Liver (tissue), 9 donors: ENCODE results near the gene USP2. TPM values are rescaled to one million over a fixed set of nuclear protein-coding genes. Genes with fewer than 3 reads are reported as not detected.

ENCODE experiments used
- DNase-seq: peaks from one replicate; pipeline ENCODE4 v3.0.0-alpha.2; 2017; ENCODE audit warnings: low spot score
- H3K27ac ChIP-seq, 2 donors: one replicate each; pipeline ENCODE4 v1.7.0; 2013; ENCODE audit warnings: inconsistent platforms in 2 of 2, low read length in 2 of 2, control low read depth in 1 of 2, low read depth in 1 of 2, mild to moderate bottlenecking in 1 of 2
- H3K27me3 ChIP-seq, 4 donors: one replicate each; pipeline versions ENCODE4 v1.6.1 to v1.7.0; 2013; ENCODE audit warnings: low read length in 3 of 4, inconsistent platforms in 1 of 4, mild to moderate bottlenecking in 1 of 4, moderate library complexity in 1 of 4; ENCODE audit not compliant: control insufficient read depth in 4 of 4, insufficient read depth in 4 of 4
- H3K36me3 ChIP-seq, 4 donors: one replicate each; pipeline versions ENCODE4 v1.6.1 to v1.7.0; 2013; ENCODE audit warnings: low read length in 3 of 4, mild to moderate bottlenecking in 3 of 4, low read depth in 1 of 4, moderate library complexity in 1 of 4; ENCODE audit not compliant: control insufficient read depth in 4 of 4, insufficient read depth in 3 of 4
- H3K4me1 ChIP-seq, 4 donors: one replicate each; pipeline versions ENCODE4 v1.6.1 to v1.7.0; 2013; ENCODE audit warnings: low read length in 3 of 4, mild to moderate bottlenecking in 3 of 4, moderate library complexity in 1 of 4; ENCODE audit not compliant: control insufficient read depth in 4 of 4, insufficient read depth in 4 of 4
- H3K4me3 ChIP-seq, 3 donors: one replicate each; pipeline versions ENCODE4 v1.6.1 to v1.7.0; 2013; ENCODE audit warnings: low read length in 3 of 3, control low read depth in 1 of 3, low read depth in 1 of 3, mild to moderate bottlenecking in 1 of 3
- H3K9ac ChIP-seq, 2 donors: one replicate each; pipeline ENCODE4 v1.7.0; 2013; ENCODE audit warnings: low read length in 2 of 2, mild to moderate bottlenecking in 2 of 2, moderate library complexity in 2 of 2, control low read depth in 1 of 2, low read depth in 1 of 2
- H3K9me3 ChIP-seq, 4 donors: one replicate each; pipeline versions ENCODE4 v1.6.1 to v1.7.0; 2013; ENCODE audit warnings: low read length in 3 of 4; ENCODE audit not compliant: control insufficient read depth in 4 of 4
- EGR1 ChIP-seq, 2 donors: IDR thresholded peaks; 2 replicates each; pipeline ENCODE4 v1.6.1; 2016 to 2018; ENCODE audit warnings: antibody characterized with exemption in 2 of 2, low read depth in 2 of 2
- FOXA2 ChIP-seq: IDR thresholded peaks from 2 replicates; pipeline ENCODE4 v1.6.1; 2016; ENCODE audit warnings: antibody characterized with exemption
- HNF4A ChIP-seq, 2 donors: conservative IDR thresholded peaks; 2 replicates each; pipeline ENCODE4 v1.6.1; 2016; ENCODE audit warnings: antibody characterized with exemption in 2 of 2, mild to moderate bottlenecking in 2 of 2
- HNF4G ChIP-seq: IDR thresholded peaks from 2 replicates; pipeline ENCODE4 v1.6.1; 2016; ENCODE audit warnings: antibody characterized with exemption
- JUND ChIP-seq, 2 donors: IDR thresholded peaks; 2 replicates each; pipeline ENCODE4 v1.6.1; 2016; ENCODE audit warnings: antibody characterized with exemption in 2 of 2
- NR2F2 ChIP-seq: IDR thresholded peaks from 2 replicates; pipeline ENCODE4 v1.6.1; 2016; ENCODE audit warnings: antibody characterized with exemption
- RAD21 ChIP-seq, 2 donors: IDR thresholded peaks; 2 replicates each; pipeline ENCODE4 v1.6.1; 2016; ENCODE audit warnings: antibody characterized with exemption in 2 of 2, mild to moderate bottlenecking in 2 of 2
- REST ChIP-seq: IDR thresholded peaks from 2 replicates; pipeline ENCODE4 v1.6.1; 2016; ENCODE audit warnings: antibody characterized with exemption, mild to moderate bottlenecking
- RXRA ChIP-seq, 2 donors: IDR thresholded peaks; 2 replicates each; pipeline ENCODE4 v1.6.1; 2017 to 2018; ENCODE audit warnings: antibody characterized with exemption in 2 of 2, mild to moderate bottlenecking in 1 of 2
- SP1 ChIP-seq: IDR thresholded peaks from 2 replicates; pipeline ENCODE4 v1.6.1; 2018; ENCODE audit warnings: antibody characterized with exemption, mild to moderate bottlenecking
- TAF1 ChIP-seq: conservative IDR thresholded peaks from 2 replicates; pipeline ENCODE4 v1.6.1; 2016; ENCODE audit warnings: antibody characterized with exemption, mild to moderate bottlenecking
- WGBS: extraction: QIAGEN DNeasy Blood & Tissue Kit; methylation state at CpG from one replicate; pipeline ENCODE4 v1.1.7; 2013; 5-methylcytosine and 5-hydroxymethylcytosine counted together
- polyA plus RNA-seq, 2 donors: library from polyadenylated mRNA; stranded (reverse) in 1 of 2; unstranded in 1 of 2; fragments of 200-250 nt in 1 of 2; fragments of >200 nt in 1 of 2; fragmentation: Nextera tagmentation in 1 of 2; extraction: Ambion mirVana in 1 of 2; gene quantifications; one replicate each; pipeline versions ENCODE4 v1.2.1 to v1.2.3, GENCODE V29; 2013 to 2015
- total RNA-seq, 2 donors: library from RNA; depleted of rRNA; stranded (reverse); fragments of >200 nt; gene quantifications; one replicate each; pipeline ENCODE4 v1.2.3, GENCODE V29; 2014
- TF ChIP-seq, protein P1 (sequence below): IDR thresholded peaks from 2 replicates; pipeline ENCODE4 v1.6.1; 2016; ENCODE audit warnings: antibody characterized with exemption
- TF ChIP-seq, protein P2 (sequence below): fragments of 150-350 bp; IDR thresholded peaks from 2 replicates; pipeline ENCODE4 v1.5.1; 2017; ENCODE audit warnings: improper control_type of control experiment, low read depth, low read length; ENCODE audit not compliant: missing input control
- TF ChIP-seq, protein P3 (sequence below): IDR thresholded peaks from 2 replicates; pipeline ENCODE4 v1.6.1; 2016; ENCODE audit warnings: antibody characterized with exemption
- donor health status: healthy.
- donor health status: healthy.
- donor health status: healthy.
- donor health status: healthy.
- donor health status: healthy.

Gene USP2
- total and polyA plus RNA-seq, 4 donors = 0.65 to 4.4 (median 2.1) TPM

GRCh38 chr11:119427279-119427678, 45.8 kb upstream of the USP2 start:
- WGBS = 75% methylated on average over 5 of the region's 5 CpGs

GRCh38 chr11:119426142-119426541, 44.7 kb upstream of the USP2 start:
- Histone ChIP-seq H3K9me3 (no peaks in the 10 kb centered on the region), H3K4me1 (peaks cover 0 to 4% (median under 1%) of the 10 kb centered on the region in 4 donors), H3K9ac (no peak overlapping the region), H3K4me3 (no peak overlapping the region), H3K36me3 (no peaks in the 10 kb centered on the region), H3K27ac (no peak overlapping the region), H3K27me3 (peaks cover 0 to 6% (median 1%) of the 10 kb centered on the region in 4 donors)
- DNase-seq = no peak
- 75% methylated on average over 4 of the region's 4 CpGs for WGBS
- no peak for TF ChIP-seq RXRA (IDR thresholded peaks at IDR 0.05)
- no peak for TF ChIP-seq NR2F2
- TF ChIP-seq RAD21 (IDR thresholded peaks at IDR 0.05) = no peak
- no peak for TF ChIP-seq REST
- TF ChIP-seq, protein P1, sequence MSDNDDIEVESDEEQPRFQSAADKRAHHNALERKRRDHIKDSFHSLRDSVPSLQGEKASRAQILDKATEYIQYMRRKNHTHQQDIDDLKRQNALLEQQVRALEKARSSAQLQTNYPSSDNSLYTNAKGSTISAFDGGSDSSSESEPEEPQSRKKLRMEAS = no peak
- TF ChIP-seq SP1 = no peak
- TF ChIP-seq FOXA2 = no peak
- TF ChIP-seq TAF1 = no peak
- TF ChIP-seq, protein P2, sequence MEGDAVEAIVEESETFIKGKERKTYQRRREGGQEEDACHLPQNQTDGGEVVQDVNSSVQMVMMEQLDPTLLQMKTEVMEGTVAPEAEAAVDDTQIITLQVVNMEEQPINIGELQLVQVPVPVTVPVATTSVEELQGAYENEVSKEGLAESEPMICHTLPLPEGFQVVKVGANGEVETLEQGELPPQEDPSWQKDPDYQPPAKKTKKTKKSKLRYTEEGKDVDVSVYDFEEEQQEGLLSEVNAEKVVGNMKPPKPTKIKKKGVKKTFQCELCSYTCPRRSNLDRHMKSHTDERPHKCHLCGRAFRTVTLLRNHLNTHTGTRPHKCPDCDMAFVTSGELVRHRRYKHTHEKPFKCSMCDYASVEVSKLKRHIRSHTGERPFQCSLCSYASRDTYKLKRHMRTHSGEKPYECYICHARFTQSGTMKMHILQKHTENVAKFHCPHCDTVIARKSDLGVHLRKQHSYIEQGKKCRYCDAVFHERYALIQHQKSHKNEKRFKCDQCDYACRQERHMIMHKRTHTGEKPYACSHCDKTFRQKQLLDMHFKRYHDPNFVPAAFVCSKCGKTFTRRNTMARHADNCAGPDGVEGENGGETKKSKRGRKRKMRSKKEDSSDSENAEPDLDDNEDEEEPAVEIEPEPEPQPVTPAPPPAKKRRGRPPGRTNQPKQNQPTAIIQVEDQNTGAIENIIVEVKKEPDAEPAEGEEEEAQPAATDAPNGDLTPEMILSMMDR = no peak
- no peak for TF ChIP-seq HNF4G
- no peak for TF ChIP-seq JUND (IDR thresholded peaks at IDR 0.05)
- no peak for TF ChIP-seq EGR1 (IDR thresholded peaks at IDR 0.05; ENCODE audit: low read depth in 2 of 2)
- TF ChIP-seq, protein P3, sequence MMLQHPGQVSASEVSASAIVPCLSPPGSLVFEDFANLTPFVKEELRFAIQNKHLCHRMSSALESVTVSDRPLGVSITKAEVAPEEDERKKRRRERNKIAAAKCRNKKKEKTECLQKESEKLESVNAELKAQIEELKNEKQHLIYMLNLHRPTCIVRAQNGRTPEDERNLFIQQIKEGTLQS = no peak

More at GRCh38 chr11:119427279-119427678, 45.8 kb upstream of the USP2 start:
- peaks cover 0 to 2% (median 0%) of the 10 kb centered on the region in 4 donors for H3K4me1 ChIP-seq
- TF ChIP-seq EGR1 (IDR thresholded peaks at IDR 0.05; ENCODE audit: low read depth in 2 of 2) = no peak
- no peak for TF ChIP-seq HNF4G
- TF ChIP-seq HNF4A (conservative IDR thresholded peaks at IDR 0.05) = no peak
- TF ChIP-seq, protein P2 = no peak
- TF ChIP-seq RXRA (IDR thresholded peaks at IDR 0.05) = no peak
- TF ChIP-seq, protein P3 = no peak
- no peak overlapping the region for H3K27ac ChIP-seq
- no peaks in the 10 kb centered on the region for H3K9me3 ChIP-seq
- no peak overlapping the region for H3K4me3 ChIP-seq
- no peak overlapping the region for H3K9ac ChIP-seq
- no peaks in the 10 kb centered on the region for H3K36me3 ChIP-seq
- peaks cover 0 to 6% (median 1%) of the 10 kb centered on the region in 4 donors for H3K27me3 ChIP-seq
- no peak for DNase-seq
